GM18909 (cell line): ENCODE data around the gene CCNL2.

Source experiments
- ATAC-seq: cut with Tn5 transposase; IDR thresholded peaks from one replicate; pipeline ENCODE4 v1.9.1; 2021; ENCODE audit warnings: mild to moderate bottlenecking; ENCODE audit not compliant: unreplicated experiment, poor library complexity

Gene CCNL2

GRCh38 chr1:1347026-1347595, 52.0 kb downstream of the CCNL2 start:
- ATAC-seq, result no peak

- no peak for ATAC-seq
These were observed 52.6 kb downstream of the CCNL2 start for GRCh38 chr1:1346501-1346890.

GRCh38 chr1:1345860-1346500, 53.2 kb downstream of the CCNL2 start:
- ATAC-seq, result no peak

- no peak for ATAC-seq
These were observed 53.8 kb downstream of the CCNL2 start for GRCh38 chr1:1345384-1345783.

GRCh38 chr1:1344655-1345361, 54.3 kb downstream of the CCNL2 start:
- no peak for ATAC-seq

- ATAC-seq, result no peak
These were observed 55.2 kb downstream of the CCNL2 start for GRCh38 chr1:1343811-1344421.

- no peak for ATAC-seq
These were observed 56.5 kb downstream of the CCNL2 start for GRCh38 chr1:1342584-1343115.

- no peak for ATAC-seq
These were observed 57.0 kb downstream of the CCNL2 start for GRCh38 chr1:1342061-1342562.

- ATAC-seq, result no peak
These were observed 57.5 kb downstream of the CCNL2 start for GRCh38 chr1:1341549-1342021.

- ATAC-seq, result no peak
These were observed 58.2 kb downstream of the CCNL2 start for GRCh38 chr1:1340791-1341548.

GRCh38 chr1:1340185-1340584, 59.0 kb downstream of the CCNL2 start:
- ATAC-seq, result no peak

GRCh38 chr1:1338278-1338677, 60.9 kb downstream of the CCNL2 start:
- ATAC-seq, result no peak

- ATAC-seq, result no peak
These were observed 61.4 kb downstream of the CCNL2 start for GRCh38 chr1:1337793-1338147.

GRCh38 chr1:1336931-1337792, 62.0 kb downstream of the CCNL2 start:
- no peak for ATAC-seq

- no peak for ATAC-seq
These were observed 62.7 kb downstream of the CCNL2 start for GRCh38 chr1:1336446-1336845.

GRCh38 chr1:1335792-1336248, 63.3 kb downstream of the CCNL2 start:
- ATAC-seq, result no peak
